HG03064 (cell line): ENCODE measurements around the gene KLRD1.
"Not testable (repeated sequence)": the region's sequence is repeated elsewhere in the genome, so short reads cannot be mapped to it uniquely, and the experiment has no call there.

ENCODE experiments used
- ATAC-seq: cut with Tn5 transposase; IDR thresholded peaks from one replicate; pipeline ENCODE4 v1.9.1; 2021; ENCODE audit warnings: low read depth; ENCODE audit not compliant: unreplicated experiment

The KLRD1 gene

DNA sequence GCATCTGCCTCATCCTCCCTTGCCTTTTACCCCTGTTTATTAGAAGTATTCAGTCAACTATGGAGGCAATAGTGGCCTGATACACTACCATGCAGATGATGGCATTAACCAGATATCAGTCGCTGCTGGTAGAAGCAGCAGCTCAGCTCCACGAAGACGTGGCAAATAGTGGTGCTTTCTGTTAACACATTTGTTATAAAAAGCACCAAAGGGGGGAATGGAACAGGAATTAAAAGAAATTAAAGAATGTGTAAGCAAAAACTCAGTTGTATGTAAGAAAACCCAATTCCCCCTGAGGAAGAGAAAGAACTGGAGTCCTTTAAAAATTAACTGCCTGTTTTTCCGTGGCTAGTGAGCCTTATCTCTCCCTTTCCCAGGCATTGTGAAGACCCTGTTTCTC lies 60.0 kb downstream of the KLRD1 start:
- not testable (repeated sequence) for ATAC-seq

DNA sequence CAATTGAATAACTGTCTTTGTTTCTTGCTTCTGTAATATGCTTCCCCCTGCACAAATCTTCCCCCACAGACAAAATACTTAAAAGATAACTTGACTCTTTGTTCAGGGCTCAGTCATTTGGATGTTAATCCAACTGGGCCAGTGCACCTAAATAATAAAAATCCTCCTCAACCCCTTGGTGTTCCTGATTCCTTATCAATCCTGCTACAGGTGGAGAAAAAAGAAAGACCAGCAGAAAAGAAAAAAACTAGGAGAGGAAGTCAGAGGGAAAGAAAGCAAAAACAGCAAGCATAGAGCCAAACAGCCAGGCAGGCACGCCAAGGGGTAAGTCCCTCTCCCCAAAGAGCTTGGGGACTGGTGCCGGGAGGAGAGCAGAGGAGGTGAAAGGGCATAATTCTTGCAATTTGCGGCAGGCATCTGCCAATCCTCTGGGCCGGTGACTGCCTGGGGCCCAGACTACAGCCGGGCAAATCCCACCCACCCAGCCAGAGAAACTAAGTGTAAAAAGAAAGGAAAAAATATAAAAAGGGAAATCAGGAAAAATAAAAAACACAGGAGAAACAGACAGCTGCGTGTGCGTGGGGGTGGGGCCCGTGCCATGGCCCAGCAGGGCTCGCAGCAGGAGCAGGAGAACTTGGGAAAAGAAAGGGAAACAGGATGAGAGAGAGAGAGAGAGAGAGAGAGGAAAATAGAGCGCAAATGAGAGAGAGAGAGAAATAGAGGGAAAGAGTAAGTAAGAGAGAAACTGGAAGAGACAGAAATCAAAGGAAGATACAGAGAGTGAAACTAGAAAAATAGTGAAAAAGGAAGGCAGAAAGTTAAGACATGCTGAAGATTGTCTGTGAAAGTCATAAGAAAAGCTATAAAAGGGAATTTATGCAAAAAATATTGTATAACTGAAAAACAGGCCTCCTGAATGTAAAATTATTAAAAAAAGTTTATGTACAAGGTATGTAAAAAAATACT lies 60.8 kb downstream of the KLRD1 start:
- ATAC-seq, result no peak

DNA sequence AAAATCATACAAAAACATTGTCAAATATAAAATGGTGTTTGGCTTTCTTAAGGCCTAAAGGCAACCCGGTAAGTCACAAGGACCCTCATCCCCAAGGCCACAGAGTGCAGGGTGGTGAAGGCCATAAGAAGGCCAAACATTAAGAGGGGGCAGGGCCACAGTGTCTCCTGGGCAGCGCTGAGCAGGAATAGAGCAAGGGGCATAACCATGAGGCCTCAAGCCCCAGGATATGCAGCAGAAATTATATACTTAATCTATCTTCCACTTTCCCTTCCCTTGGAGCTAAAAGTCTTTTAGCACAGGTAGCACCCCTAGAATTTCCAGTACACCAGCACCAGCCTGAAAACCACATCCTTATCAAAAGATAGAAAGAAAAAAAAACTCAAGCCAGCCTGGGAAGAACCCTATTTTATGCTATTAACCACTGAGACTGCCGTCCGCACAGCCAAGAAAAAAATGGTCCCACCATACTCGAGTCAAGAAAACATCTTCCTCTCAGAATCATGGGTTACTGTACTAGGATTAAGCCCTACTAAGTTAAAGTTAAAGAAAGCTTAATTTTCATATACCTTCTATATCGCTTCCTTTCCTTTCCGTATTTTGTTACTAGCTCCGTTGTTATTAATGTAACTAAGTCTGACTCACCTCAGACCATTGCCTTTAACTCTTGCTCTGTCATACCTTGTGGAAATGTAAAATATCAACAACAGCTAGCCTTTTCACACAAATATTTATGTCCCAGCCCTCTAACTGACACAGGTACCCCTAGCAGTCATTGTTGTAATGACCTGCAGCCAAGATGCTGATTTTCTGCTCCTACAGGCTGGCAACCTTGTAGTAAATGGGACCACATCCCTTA lies 62.1 kb downstream of the KLRD1 start:
- ATAC-seq, result no peak

DNA sequence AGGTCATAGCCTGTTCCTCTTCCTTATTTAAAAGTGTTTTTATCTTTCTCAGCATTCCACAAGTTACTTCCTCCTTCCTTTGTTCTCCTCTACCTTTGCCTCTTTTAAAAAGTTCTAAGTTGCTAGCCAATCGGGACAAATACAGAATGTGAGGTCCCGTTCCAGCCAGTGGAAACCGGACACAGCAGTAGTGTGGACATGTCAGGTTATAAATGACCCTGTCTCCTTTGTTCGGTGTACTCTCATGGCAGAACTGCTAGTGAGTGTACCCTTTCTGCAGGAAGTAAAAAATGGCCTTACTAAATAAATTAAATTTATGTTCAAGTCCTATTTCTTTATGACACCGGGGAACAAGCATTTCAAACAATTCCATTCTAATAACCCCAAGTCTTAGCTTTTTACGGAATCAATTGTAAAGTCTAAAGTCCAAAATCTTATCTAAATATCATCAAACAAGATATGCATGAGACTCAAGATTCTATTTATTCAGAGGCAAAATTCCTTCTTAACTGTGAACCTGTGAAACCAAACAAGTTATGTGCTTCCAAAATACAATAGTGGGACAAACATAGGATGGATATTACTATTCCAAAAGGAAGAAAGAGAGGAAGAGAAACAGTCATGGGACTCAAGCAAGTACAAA lies 64.3 kb downstream of the KLRD1 start:
- ATAC-seq, result not testable (repeated sequence)

DNA sequence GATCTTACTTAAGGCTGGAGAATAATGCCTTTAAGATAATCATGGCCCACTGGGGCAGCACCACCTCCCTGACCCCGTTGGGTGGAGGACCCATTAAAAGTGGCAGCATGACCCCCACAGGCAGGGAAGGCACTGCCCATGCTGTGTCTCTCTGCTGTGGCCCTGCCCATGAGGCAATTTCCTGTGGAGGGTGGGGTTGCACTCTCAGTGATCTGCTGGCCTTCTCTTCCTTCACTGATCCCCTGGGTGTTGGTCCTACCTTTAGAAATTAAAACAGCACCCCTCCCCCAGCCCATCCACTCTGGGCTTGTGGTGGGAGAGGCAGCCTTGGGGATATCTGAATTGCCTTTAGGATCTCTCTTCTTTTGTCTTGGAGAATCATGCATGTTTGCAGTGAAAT lies 64.9 kb downstream of the KLRD1 start:
- no peak for ATAC-seq

DNA sequence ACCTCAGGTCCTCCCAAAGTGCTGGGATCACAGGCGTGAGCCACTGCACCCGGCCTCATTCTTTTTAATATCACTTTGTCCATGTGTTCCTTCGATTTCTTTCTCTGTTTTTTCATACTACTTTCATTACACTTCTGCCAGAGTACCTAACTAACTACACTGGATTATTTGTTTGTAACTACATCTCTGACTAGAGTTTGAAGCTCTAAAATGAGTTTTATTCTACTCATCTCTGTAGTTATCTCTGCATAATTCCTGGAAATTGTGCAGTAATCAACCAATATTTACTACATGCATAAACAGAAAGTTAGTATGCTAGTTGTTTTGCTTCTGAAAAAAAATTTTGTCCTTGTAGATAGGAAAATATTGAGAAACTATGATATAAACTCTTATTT lies 67.0 kb downstream of the KLRD1 start:
- no peak for ATAC-seq

DNA sequence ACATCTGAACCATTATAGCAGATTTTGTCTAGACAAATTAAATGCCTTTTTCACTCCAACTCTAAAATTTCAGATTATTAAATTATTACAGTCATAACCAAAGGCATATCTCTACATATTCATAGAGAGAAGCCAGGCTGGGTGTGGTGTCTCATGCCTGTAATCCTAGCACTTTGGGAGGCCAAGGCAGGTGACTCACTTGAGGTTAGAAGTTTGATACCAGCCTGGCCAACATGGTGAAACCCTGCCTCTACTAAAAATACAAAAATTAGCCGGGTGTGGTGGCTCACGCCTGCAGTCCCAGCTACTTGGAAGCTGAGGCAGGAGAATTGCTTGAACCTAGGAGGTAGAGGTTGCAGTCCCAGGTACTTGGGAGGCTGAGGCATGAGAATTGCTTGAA lies 71.1 kb downstream of the KLRD1 start:
- ATAC-seq, result not testable (repeated sequence)
